Measurements from ENCODE around the gene UBR3.

UBR3 gene

DNA sequence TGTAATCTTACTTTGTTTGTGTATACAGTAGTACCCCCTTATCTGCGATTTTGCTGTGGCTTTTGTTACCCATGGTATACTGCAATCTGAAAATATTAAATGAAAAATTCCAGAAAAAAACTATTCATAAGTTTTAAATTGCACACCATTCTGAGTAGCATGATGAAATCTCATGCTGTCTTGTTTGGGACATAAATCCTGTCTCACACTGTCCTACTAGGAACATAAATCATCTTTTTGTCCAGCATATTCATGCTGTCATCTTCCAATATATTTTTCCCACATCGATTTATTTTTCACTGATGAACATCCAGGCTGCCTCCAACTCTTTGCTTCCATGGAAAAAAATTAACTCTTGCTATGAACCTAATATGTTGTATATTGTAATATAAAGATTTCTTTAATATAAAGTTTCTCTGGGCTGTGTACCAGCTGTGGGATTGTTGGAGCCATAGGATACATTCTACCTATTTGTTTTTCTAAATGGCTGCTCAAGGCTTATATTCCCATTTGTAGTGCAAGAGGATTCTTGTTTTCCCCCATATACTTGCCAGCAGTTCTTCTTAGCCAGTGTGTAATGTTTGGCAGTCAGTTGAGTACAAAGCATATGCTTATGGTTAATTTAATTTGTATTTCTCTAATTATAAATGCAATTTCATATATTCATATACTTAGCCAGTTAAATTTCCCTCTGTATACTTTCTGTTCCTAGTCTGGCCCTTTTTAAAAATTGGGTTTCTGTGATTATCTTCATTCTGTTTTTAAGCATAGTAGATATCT lies 236.4 kb downstream of the UBR3 start:
- ChIA-PET POLR2A (ENCODE audit: low non-redundant PET) (no interaction called here), CTCF (no interaction called here)
- no peak for DNase-seq (ENCODE audit: low spot score)

DNA sequence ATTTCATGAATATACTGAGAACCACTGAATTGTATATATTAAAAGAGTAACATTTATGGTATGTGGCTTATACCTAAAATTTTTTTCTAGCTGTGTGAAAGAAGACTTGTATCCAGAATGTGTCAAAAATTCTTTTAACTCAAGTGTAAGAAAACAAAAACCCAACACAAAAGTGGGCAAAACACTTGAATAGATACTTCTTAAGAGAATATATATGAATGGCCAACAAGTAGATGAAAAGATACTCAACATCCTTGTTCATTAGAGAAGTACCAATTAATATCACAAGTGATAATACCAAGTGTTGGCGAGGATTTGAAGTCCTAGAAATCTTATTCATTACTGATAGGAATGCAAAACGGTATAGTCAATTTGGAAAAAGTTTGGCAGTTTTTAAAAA lies 243.5 kb downstream of the UBR3 start:
- no peak for DNase-seq (ENCODE audit: low spot score)
- TF ChIP-seq CTCF (conservative IDR thresholded peaks at IDR 0.05; ENCODE audit: low read depth): no peak
- no peak overlapping the region for H3K27ac ChIP-seq
- CTCF ChIA-PET: interaction anchor here (0.7 kb wide), 1 partner anchor 120 kb away, joined by 3 read pairs; no protein-coding TSS in a partner anchor
- POLR2A ChIA-PET (ENCODE audit: low non-redundant PET): no interaction called here

More for the DNA sequence above, 236.4 kb downstream of the UBR3 start:
- no peak for TF ChIP-seq CTCF (conservative IDR thresholded peaks at IDR 0.05; ENCODE audit: low read depth)
- H3K27ac ChIP-seq: no peak overlapping the region

- ChIA-PET CTCF (interaction anchor here (0.6 kb wide), 1 partner anchor 709 kb away, joined by 3 read pairs; no protein-coding TSS in a partner anchor), POLR2A (ENCODE audit: low non-redundant PET) (no interaction called here)
- TF ChIP-seq CTCF (conservative IDR thresholded peaks at IDR 0.05; ENCODE audit: low read depth): no peak
- H3K27ac ChIP-seq: no peak overlapping the region
- DNase-seq (ENCODE audit: low spot score): peak; percentile 7
Measured at GRCh38 chr2:170073288-170073687, 246.0 kb downstream of the UBR3 start.

DNA sequence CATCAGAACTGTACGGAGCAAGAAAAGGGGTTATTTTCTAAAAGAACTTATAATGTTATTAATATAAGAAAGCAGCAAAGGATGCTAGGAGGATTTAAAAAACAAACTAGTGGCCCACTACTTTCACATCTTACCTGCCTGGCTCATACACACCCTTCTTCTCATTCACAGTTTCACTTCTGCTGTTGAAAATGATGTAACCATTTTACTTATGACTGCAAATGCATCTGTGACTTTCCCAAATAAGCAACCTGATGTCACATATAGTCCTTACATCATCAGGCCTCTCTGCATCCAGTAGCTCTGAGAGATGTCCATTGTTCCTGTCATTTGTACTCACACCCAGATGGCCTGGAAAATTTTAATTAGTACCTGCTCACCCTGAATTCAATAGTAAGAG lies 248.9 kb downstream of the UBR3 start:
- ChIA-PET POLR2A (ENCODE audit: low non-redundant PET) (no interaction called here), CTCF (interaction anchor here (0.6 kb wide), 1 partner anchor 27 kb away, joined by 3 read pairs; no protein-coding TSS in a partner anchor)
- TF ChIP-seq CTCF (conservative IDR thresholded peaks at IDR 0.05; ENCODE audit: low read depth): no peak
- no peak overlapping the region for H3K27ac ChIP-seq
- DNase-seq (ENCODE audit: low spot score): no peak

DNA sequence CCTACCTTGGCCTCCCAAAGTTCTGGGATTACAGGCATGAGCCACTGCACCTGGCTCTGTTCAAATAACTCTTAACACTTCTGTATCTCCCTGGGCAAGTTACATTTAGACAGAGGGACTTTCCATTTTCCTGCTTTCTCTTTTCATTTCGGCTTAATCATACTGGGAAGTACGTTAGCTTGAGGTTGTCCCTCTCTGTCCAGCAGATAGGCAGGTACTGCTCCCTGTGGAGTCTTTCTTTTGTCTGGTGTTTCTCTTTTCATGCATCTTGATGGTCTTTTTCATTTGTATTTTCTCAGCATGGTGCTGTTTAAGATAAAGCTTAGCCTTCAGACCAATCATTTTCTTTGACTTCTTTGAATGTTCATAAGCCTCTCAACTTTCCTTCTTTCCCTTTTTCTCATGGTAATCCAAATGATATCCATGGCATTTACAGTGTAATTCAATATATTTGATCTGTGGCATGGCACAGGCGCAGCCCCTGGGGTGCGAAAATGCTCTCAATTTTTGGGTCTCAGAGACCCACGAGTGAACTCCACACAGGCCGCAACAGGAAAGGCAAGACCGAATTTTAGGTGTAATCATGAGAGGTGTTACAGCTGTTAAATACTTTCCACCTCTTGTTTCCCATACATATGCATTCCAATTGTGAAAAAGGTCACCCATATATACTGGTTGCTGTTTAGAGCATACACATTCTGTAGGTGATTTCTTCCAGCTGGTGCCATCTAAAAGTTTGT lies 250.7 kb downstream of the UBR3 start:
- no peak for TF ChIP-seq CTCF (conservative IDR thresholded peaks at IDR 0.05; ENCODE audit: low read depth)
- H3K27ac ChIP-seq: no peak overlapping the region
- ChIA-PET POLR2A (ENCODE audit: low non-redundant PET) (no interaction called here), CTCF (interaction anchor here (0.6 kb wide), 1 partner anchor 212 kb away, joined by 3 read pairs; no protein-coding TSS in a partner anchor)
- no peak for DNase-seq (ENCODE audit: low spot score)

- H3K27ac ChIP-seq: no peak overlapping the region
- ChIA-PET CTCF (interaction anchor here (0.8 kb wide), 1 partner anchor 47 kb away, joined by 3 read pairs; no protein-coding TSS in a partner anchor), POLR2A (ENCODE audit: low non-redundant PET) (no interaction called here)
- TF ChIP-seq CTCF (conservative IDR thresholded peaks at IDR 0.05; ENCODE audit: low read depth): no peak
- DNase-seq (ENCODE audit: low spot score): no peak
Measured at GRCh38 chr2:170084820-170085491, 257.7 kb downstream of the UBR3 start.
